ENCODE measurements around the gene PGA3.
"Not testable (repeated sequence)": the region's sequence is repeated elsewhere in the genome, so short reads cannot be mapped to it uniquely, and the experiment has no call there.

Gene PGA3

DNA sequence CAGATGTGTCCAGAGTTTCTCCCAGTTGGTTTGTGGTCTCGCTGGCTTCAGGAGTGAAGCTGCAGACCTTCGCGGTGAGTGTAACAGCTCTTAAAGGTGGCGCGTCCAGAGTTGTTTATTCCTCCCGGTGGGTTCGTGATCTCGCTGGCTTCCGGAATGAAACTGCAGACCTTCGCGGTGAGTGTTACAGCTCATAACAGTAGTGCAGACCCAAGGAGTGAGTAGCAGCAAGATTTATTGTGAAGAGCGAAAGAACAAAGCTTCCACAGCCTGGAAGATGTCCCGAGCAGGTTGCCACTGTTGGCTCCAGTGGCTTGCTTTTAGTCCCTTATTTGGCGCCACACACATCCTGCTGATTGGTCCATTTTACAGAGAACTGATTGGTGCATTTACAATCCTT lies 1.8 kb upstream of the PGA3 start:
- Histone ChIP-seq H3K27ac (ENCODE audit: extremely low read depth, low read depth, low read length) (no peak overlapping the region), H3K4me3 (ENCODE audit: low read depth, low read length) (no peak overlapping the region), H3K36me3 (ENCODE audit: control insufficient read depth in 2 of 2, insufficient read depth in 1 of 2, low read length in 2 of 2) (no peaks in the 10 kb centered on the region), H3K4me1 (ENCODE audit: control insufficient read depth, insufficient read depth, low read length) (no peaks in the 10 kb centered on the region), H3K9me3 (ENCODE audit: control insufficient read depth, insufficient read depth, low read depth, low read length) (no peaks in the 10 kb centered on the region)
- CTCF ChIA-PET: interaction anchor here (0.6 to 1.4 kb wide), 2 partner anchors 14 to 1391 kb away, joined by 4 read pairs; no protein-coding TSS in a partner anchor
- no peak for TF ChIP-seq ZNF571 (tag by site-specific recombination; IDR thresholded peaks at IDR 0.05)
- TF ChIP-seq ZNF843 (tag by site-specific recombination; IDR thresholded peaks at IDR 0.05): no peak
- TF ChIP-seq, protein P1, sequence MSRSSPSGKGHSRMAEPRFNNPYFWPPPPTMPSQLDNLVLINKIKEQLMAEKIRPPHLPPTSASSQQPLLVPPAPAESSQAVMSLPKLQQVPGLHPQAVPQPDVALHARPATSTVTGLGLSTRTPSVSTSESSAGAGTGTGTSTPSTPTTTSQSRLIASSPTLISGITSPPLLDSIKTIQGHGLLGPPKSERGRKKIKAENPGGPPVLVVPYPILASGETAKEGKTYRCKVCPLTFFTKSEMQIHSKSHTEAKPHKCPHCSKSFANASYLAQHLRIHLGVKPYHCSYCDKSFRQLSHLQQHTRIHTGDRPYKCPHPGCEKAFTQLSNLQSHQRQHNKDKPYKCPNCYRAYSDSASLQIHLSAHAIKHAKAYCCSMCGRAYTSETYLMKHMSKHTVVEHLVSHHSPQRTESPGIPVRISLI (tag by site-specific recombination; IDR thresholded peaks at IDR 0.05): no peak
- TF ChIP-seq IKZF3 (tag by site-specific recombination; IDR thresholded peaks at IDR 0.05): no peak
- no peak for TF ChIP-seq ZNF426 (tag by site-specific recombination; IDR thresholded peaks at IDR 0.05)
- TF ChIP-seq ZBTB48 (tag by site-specific recombination; IDR thresholded peaks at IDR 0.05): no peak
- no peak for TF ChIP-seq ZNF514 (tag by site-specific recombination; IDR thresholded peaks at IDR 0.05)
- no peak for TF ChIP-seq ZNF488 (tag by site-specific recombination; IDR thresholded peaks at IDR 0.05)
- TF ChIP-seq YY2 (tag by site-specific recombination; IDR thresholded peaks at IDR 0.05): no peak
- TF ChIP-seq ZNF350 (tag by site-specific recombination; IDR thresholded peaks at IDR 0.05): no peak
- TF ChIP-seq ZNF747 (tag by site-specific recombination; IDR thresholded peaks at IDR 0.05): no peak
- TF ChIP-seq SCRT1 (tag by site-specific recombination; IDR thresholded peaks at IDR 0.05; ENCODE audit: borderline replicate concordance): no peak
- no peak for TF ChIP-seq ZNF548 (tag by site-specific recombination; IDR thresholded peaks at IDR 0.05)
- TF ChIP-seq ZNF48 (tag by site-specific recombination; IDR thresholded peaks at IDR 0.05): no peak
- no peak for TF ChIP-seq ZNF768 (tag by site-specific recombination; IDR thresholded peaks at IDR 0.05)
- no peak for TF ChIP-seq ZNF23 (tag by site-specific recombination; IDR thresholded peaks at IDR 0.05; ENCODE audit: borderline replicate concordance)
- POLR2A ChIA-PET: no interaction called here

DNA sequence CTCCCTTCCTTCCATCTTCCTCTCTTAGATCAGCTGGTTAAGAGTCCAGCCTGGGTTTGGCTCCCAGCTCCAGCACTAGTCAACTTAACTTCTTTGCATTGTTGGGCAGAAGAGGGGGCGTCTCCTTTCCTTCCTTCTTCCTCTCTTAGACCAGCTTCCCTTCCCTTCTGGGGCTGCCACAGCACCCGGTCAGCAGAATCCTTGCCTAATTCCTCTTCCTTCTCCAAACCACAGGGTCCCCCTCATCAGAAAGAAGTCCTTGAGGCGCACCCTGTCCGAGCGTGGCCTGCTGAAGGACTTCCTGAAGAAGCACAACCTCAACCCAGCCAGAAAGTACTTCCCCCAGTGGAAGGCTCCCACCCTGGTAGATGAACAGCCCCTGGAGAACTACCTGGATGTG lies 558 bp downstream of the PGA3 start:
- CTCF ChIA-PET; H3K27ac ChIP-seq (ENCODE audit: extremely low read depth, low read depth, low read length); H3K9me3 ChIP-seq (ENCODE audit: control insufficient read depth, insufficient read depth, low read depth, low read length); H3K4me1 ChIP-seq (ENCODE audit: control insufficient read depth, insufficient read depth, low read length); H3K4me3 ChIP-seq (ENCODE audit: low read depth, low read length); POLR2A ChIA-PET; H3K36me3 ChIP-seq (ENCODE audit: control insufficient read depth in 2 of 2, insufficient read depth in 1 of 2, low read length in 2 of 2): not testable (repeated sequence)

GRCh38 chr11:61204502-61205059 lies 1.3 kb downstream of the PGA3 start:
- H3K36me3 ChIP-seq (ENCODE audit: control insufficient read depth in 2 of 2, insufficient read depth in 1 of 2, low read length in 2 of 2); H3K4me1 ChIP-seq (ENCODE audit: control insufficient read depth, insufficient read depth, low read length); CTCF ChIA-PET; H3K9me3 ChIP-seq (ENCODE audit: control insufficient read depth, insufficient read depth, low read depth, low read length); H3K27ac ChIP-seq (ENCODE audit: extremely low read depth, low read depth, low read length); POLR2A ChIA-PET; H3K4me3 ChIP-seq (ENCODE audit: low read depth, low read length): not testable (repeated sequence)

DNA sequence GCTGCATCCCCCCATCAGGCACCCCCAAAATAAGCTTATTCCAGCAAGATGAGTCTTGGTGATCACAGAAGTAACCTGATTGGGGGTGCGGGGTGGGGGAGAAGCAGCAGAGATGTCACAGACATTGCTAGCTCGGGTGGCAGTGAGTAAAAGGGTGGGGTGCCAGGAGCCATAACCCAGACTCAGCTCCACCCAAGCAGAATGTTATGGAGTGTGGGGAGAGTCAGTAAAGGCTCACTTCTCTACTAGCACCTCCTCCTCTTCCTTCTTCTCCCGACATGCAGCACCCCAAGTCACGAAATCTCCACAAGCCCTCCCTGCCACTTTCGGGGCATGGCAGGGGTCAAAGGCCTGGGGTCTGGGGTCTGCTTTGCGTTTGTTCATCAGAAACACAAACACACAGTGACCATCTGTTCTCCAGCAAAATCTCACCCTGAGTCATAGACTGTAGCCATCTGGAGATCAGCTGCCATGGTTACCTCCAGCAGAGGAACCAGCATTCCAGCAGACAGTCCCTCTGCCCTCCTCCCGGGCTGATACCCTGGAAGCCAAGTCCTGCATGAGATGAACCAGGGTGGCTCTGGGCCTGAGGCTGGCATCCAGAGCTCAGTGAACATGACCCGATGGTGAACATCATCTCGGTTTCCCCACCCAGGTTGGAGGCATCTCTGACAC lies 4.5 kb downstream of the PGA3 start:
- CTCF ChIA-PET; H3K27ac ChIP-seq (ENCODE audit: extremely low read depth, low read depth, low read length); H3K4me1 ChIP-seq (ENCODE audit: control insufficient read depth, insufficient read depth, low read length); H3K4me3 ChIP-seq (ENCODE audit: low read depth, low read length); H3K9me3 ChIP-seq (ENCODE audit: control insufficient read depth, insufficient read depth, low read depth, low read length); H3K36me3 ChIP-seq (ENCODE audit: control insufficient read depth in 2 of 2, insufficient read depth in 1 of 2, low read length in 2 of 2); POLR2A ChIA-PET: not testable (repeated sequence)

DNA sequence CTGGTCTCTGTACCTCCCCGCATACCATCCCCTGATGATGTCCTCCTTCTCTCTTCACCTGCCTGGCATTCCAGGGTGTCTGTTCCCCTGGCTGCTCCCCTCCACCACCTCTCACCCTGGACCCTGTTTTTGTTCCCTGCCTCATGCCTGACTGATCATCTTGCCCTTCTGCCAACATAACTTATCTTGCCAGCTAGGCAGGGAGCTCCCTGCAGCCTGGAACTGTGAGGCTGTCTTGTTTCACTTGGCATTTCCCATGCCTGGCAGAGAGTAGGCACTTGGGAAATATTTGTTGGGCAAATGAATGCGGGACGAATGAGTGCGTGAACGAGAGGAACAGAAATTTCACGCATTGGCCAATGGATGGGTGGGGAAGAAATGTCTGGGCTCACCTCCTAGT lies 7.3 kb downstream of the PGA3 start:
- POLR2A ChIA-PET; CTCF ChIA-PET; H3K4me1 ChIP-seq (ENCODE audit: control insufficient read depth, insufficient read depth, low read length); H3K9me3 ChIP-seq (ENCODE audit: control insufficient read depth, insufficient read depth, low read depth, low read length); H3K4me3 ChIP-seq (ENCODE audit: low read depth, low read length); H3K27ac ChIP-seq (ENCODE audit: extremely low read depth, low read depth, low read length); H3K36me3 ChIP-seq (ENCODE audit: control insufficient read depth in 2 of 2, insufficient read depth in 1 of 2, low read length in 2 of 2): not testable (repeated sequence)

GRCh38 chr11:61211327-61211952 lies 8.1 kb downstream of the PGA3 start:
- H3K27ac ChIP-seq (ENCODE audit: extremely low read depth, low read depth, low read length); H3K9me3 ChIP-seq (ENCODE audit: control insufficient read depth, insufficient read depth, low read depth, low read length); H3K4me1 ChIP-seq (ENCODE audit: control insufficient read depth, insufficient read depth, low read length); H3K36me3 ChIP-seq (ENCODE audit: control insufficient read depth in 2 of 2, insufficient read depth in 1 of 2, low read length in 2 of 2); CTCF ChIA-PET; POLR2A ChIA-PET; H3K4me3 ChIP-seq (ENCODE audit: low read depth, low read length): not testable (repeated sequence)

GRCh38 chr11:61212202-61212601 lies 8.9 kb downstream of the PGA3 start:
- H3K27ac ChIP-seq (ENCODE audit: extremely low read depth, low read depth, low read length); H3K4me3 ChIP-seq (ENCODE audit: low read depth, low read length); CTCF ChIA-PET; H3K4me1 ChIP-seq (ENCODE audit: control insufficient read depth, insufficient read depth, low read length); H3K9me3 ChIP-seq (ENCODE audit: control insufficient read depth, insufficient read depth, low read depth, low read length); POLR2A ChIA-PET; H3K36me3 ChIP-seq (ENCODE audit: control insufficient read depth in 2 of 2, insufficient read depth in 1 of 2, low read length in 2 of 2): not testable (repeated sequence)
